ENCODE results near the gene COMMD7. TPM values are rescaled to one million over a fixed set of nuclear protein-coding genes. Genes with fewer than 3 reads are reported as not detected.
"Not testable (repeated sequence)": the region's sequence is repeated elsewhere in the genome, so short reads cannot be mapped to it uniquely, and the experiment has no call there.

COMMD7 gene
- total RNA-seq, 1 donor from 2014 or later, result 37.7 TPM

DNA sequence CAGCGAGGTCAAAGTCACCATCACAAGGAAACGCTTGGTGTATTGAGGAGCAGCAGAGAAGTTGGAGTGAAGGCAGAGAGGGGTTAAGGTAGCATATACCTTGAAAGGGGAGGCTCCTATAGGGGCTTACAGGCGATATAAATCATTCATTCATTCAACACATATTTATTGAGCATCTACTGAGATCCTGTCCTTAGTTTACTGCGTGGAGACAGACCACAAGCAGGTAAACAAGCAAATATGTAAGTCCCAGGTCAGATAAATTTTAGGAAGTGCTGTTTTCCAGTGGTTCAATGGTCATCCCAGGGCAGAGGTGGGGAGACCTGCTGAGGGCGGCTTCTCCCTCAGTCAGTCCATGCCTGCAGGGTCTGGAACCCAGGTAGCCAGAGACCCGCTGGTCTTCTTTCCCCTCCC is 18.2 kb upstream of the COMMD7 start:
- peak overlapping the region; percentile 71 for H3K27ac Mint-ChIP-seq
- no peaks in the 10 kb centered on the region for H3K36me3 Mint-ChIP-seq (ENCODE audit: low read depth)
- no peak for DNase-seq
- no peaks in the 10 kb centered on the region for H3K9me3 Mint-ChIP-seq
- peaks cover 12% of the 10 kb centered on the region for H3K27me3 Mint-ChIP-seq
- peak overlapping the region; percentile 66 for H3K4me3 Mint-ChIP-seq
- intact Hi-C loops (cut with micrococcal nuclease), result loop anchor here (5.0 kb wide), 1 partner anchor 89 kb away; the partner anchor contains the start of gene C20orf203
- H3K4me1 Mint-ChIP-seq, result peaks cover 11% of the 10 kb centered on the region

GRCh38 chr20:32756156-32756555 is 12.9 kb upstream of the COMMD7 start:
- Mint-ChIP-seq H3K4me1 (peaks cover 10% of the 10 kb centered on the region), H3K36me3 (ENCODE audit: low read depth) (no peaks in the 10 kb centered on the region), H3K9me3 (no peaks in the 10 kb centered on the region), H3K27me3 (no peaks in the 10 kb centered on the region), H3K27ac (no peak overlapping the region), H3K4me3 (no peak overlapping the region)
- no peak for DNase-seq
- intact Hi-C loops (cut with micrococcal nuclease), result no loop called here

DNA sequence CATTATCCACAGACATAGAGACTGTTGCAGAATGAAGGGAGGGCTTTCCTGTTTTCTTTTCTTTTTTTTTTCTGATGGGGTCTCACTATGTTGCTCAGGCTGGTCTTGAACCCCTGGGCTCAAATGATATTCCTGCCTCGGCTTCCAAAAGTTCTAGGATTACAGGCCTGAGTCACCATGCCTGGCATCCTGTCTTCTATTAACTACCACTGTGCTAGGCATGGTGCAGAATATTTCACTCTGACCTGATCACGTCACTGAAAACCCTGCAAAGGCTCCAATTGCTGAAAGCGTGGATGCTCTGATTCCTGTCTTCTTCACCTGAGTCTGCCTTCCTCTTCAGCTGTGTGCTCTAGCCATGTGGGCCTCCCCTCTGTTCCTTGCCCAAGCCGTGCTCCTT is 10.5 kb upstream of the COMMD7 start:
- no peaks in the 10 kb centered on the region for H3K27me3 Mint-ChIP-seq
- DNase-seq, result no peak
- H3K27ac Mint-ChIP-seq, result no peak overlapping the region
- intact Hi-C loops (cut with micrococcal nuclease), result no loop called here
- H3K9me3 Mint-ChIP-seq, result no peaks in the 10 kb centered on the region
- H3K36me3 Mint-ChIP-seq (ENCODE audit: low read depth), result no peaks in the 10 kb centered on the region
- no peak overlapping the region for H3K4me3 Mint-ChIP-seq
- H3K4me1 Mint-ChIP-seq, result peaks cover 8% of the 10 kb centered on the region

DNA sequence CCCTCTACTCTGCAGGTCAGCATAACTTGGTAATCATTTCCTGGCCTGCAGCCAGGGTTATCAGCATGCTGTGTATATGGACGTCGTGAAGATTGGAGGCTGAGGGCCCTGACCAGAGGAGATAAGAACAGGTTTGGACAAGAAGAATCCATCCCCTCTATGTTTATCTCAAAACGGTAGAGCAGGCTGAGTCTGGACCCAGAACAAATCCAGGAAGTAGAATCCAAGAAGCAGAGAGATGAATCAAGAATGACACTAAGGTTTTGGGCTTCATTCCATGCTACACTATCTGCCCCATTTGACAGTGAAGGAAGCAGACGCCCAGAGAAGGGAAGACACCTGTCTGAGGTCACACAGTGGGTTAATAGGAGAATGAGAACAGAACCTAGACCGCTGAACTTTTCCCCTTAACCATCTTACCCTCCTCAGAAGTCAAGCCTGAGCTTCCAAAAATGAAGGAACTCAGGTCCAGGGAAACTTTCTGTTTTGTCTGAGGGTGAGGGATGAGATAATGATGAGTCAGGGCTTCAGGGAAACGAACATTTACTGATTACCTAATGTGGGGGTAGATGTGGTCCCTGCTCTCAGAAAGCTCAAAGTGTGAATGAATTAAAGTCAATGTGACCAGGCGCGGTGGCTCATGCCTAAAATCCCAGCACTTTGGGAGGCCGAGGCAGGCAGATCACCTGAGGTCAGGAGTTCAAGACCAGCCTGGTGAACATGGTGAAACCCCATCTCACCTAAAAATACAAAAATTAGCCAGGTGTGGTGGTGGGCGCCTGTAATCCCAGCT is 9.4 kb upstream of the COMMD7 start:
- Mint-ChIP-seq H3K4me1 (peaks cover 8% of the 10 kb centered on the region), H3K9me3 (no peaks in the 10 kb centered on the region), H3K27me3 (no peaks in the 10 kb centered on the region), H3K4me3 (no peak overlapping the region), H3K27ac (no peak overlapping the region), H3K36me3 (ENCODE audit: low read depth) (no peaks in the 10 kb centered on the region)
- DNase-seq, result no peak
- intact Hi-C loops (cut with micrococcal nuclease), result no loop called here

- intact Hi-C loops (cut with micrococcal nuclease), result no loop called here
- no peak overlapping the region for H3K27ac Mint-ChIP-seq
- H3K4me1 Mint-ChIP-seq, result peaks cover 8% of the 10 kb centered on the region
- no peak overlapping the region for H3K4me3 Mint-ChIP-seq
- H3K9me3 Mint-ChIP-seq, result no peaks in the 10 kb centered on the region
- no peak for DNase-seq
- H3K36me3 Mint-ChIP-seq (ENCODE audit: low read depth), result no peaks in the 10 kb centered on the region
- no peaks in the 10 kb centered on the region for H3K27me3 Mint-ChIP-seq
Observed at GRCh38 chr20:32751702-32752457, 8.6 kb upstream of the COMMD7 start.

DNA sequence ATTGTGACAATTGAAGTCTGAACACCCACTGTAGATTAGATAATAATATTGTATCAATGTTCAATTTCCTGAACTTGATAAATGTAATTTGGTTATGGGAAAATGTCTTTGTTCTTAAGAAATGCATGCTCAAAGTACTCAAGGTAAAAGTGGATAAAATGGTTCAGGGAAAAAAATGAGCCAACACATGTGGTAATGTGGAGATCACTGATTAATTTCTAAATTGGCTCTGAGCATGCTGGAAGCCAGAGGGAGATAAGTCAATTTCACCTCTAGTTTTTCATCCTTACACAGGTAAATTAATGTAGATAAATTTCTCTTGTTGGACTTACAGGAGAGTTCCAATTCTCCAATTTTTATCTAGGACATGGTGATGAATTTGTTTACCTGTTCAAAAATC is 8.0 kb upstream of the COMMD7 start:
- Mint-ChIP-seq H3K4me1 (peaks cover 8% of the 10 kb centered on the region), H3K36me3 (ENCODE audit: low read depth) (no peaks in the 10 kb centered on the region), H3K9me3 (no peaks in the 10 kb centered on the region), H3K4me3 (no peak overlapping the region), H3K27me3 (no peaks in the 10 kb centered on the region), H3K27ac (no peak overlapping the region)
- intact Hi-C loops (cut with micrococcal nuclease), result no loop called here
- DNase-seq, result no peak

GRCh38 chr20:32749914-32750637 is 6.8 kb upstream of the COMMD7 start:
- Mint-ChIP-seq H3K27me3 (no peaks in the 10 kb centered on the region), H3K36me3 (ENCODE audit: low read depth) (no peaks in the 10 kb centered on the region), H3K9me3 (no peaks in the 10 kb centered on the region), H3K27ac (no peak overlapping the region), H3K4me1 (peaks cover 8% of the 10 kb centered on the region), H3K4me3 (no peak overlapping the region)
- intact Hi-C loops (cut with micrococcal nuclease), result no loop called here
- no peak for DNase-seq

GRCh38 chr20:32742322-32743236 is 688 bp downstream of the COMMD7 start:
- H3K27ac Mint-ChIP-seq, result peak overlapping the region; percentile 97
- peaks cover 5% of the 10 kb centered on the region for H3K36me3 Mint-ChIP-seq (ENCODE audit: low read depth)
- H3K4me1 Mint-ChIP-seq, result peaks cover 39% of the 10 kb centered on the region
- intact Hi-C loops (cut with micrococcal nuclease), result loop anchor here (2.0 to 5.0 kb wide), 3 partner anchors 20 to 205 kb away; partner anchors contain the start of gene DNMT3B
- H3K9me3 Mint-ChIP-seq, result no peaks in the 10 kb centered on the region
- H3K27me3 Mint-ChIP-seq, result no peaks in the 10 kb centered on the region
- peak overlapping the region; percentile 93 for H3K4me3 Mint-ChIP-seq
- DNase-seq, result peak; percentile 74

- Mint-ChIP-seq H3K4me1 (peaks cover 47% of the 10 kb centered on the region), H3K27me3 (no peaks in the 10 kb centered on the region), H3K9me3 (no peaks in the 10 kb centered on the region), H3K27ac (no peak overlapping the region), H3K36me3 (ENCODE audit: low read depth) (peaks cover 5% of the 10 kb centered on the region), H3K4me3 (no peak overlapping the region)
- no peak for DNase-seq
- intact Hi-C loops (cut with micrococcal nuclease), result loop anchor here (5.0 kb wide), 2 partner anchors 36 to 204 kb away; no protein-coding TSS in a partner anchor
Observed at GRCh38 chr20:32741151-32741550, 2.1 kb downstream of the COMMD7 start.

DNA sequence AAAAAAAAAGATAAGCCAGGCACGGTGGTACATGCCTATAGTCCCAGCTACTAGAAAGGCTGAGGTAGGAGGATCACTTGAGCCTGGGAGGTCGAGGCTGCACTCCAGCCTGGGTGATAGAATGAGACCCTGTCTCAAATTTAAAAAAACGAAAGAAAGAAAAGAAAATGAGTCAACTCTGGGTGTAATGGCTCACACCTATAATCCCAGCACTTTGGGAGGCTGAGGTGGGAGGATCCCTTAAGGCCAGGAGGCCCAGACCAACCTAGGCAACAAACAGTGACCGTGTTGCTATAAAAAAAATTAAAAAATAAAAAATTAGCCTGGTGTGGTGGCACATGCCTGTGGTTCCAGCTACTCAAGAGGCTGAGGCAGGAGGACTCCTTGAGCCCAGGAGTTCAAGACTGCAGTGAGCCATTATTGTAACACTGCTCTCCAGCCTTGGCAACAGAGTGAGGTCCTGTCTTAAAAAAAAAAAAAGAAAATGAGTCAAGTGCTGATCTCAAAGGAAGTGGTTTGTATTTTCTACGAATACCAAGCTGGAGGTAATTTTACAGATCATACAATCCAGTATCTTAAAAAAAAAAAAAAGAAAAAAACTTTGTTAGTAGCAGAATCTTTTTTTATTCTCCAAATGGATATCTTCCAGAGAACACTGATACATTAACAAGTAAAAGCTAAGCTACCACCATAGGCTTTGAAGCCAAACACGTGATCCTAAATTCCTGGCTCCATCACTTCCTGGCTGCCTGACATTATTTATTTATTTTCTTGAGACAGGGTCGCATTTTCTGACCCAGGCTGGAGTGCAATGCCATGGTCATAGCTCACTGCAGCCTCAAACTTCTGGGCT is 5.7 kb downstream of the COMMD7 start:
- Mint-ChIP-seq H3K9me3 (no peaks in the 10 kb centered on the region), H3K27ac (peak overlapping the region; percentile 83), H3K36me3 (ENCODE audit: low read depth) (peaks cover 13% of the 10 kb centered on the region), H3K4me1 (peaks cover 39% of the 10 kb centered on the region), H3K4me3 (peak overlapping the region; percentile 44), H3K27me3 (no peaks in the 10 kb centered on the region)
- peak; percentile 85 for DNase-seq
- intact Hi-C loops (cut with micrococcal nuclease), result no loop called here

- Mint-ChIP-seq H3K27ac (no peak overlapping the region), H3K4me3 (no peak overlapping the region), H3K36me3 (ENCODE audit: low read depth) (peaks cover 30% of the 10 kb centered on the region), H3K4me1 (peaks cover 27% of the 10 kb centered on the region), H3K9me3 (no peaks in the 10 kb centered on the region), H3K27me3 (no peaks in the 10 kb centered on the region)
- intact Hi-C loops (cut with micrococcal nuclease), result no loop called here
- DNase-seq, result no peak
Observed at GRCh38 chr20:32731882-32732266, 11.4 kb downstream of the COMMD7 start.

DNA sequence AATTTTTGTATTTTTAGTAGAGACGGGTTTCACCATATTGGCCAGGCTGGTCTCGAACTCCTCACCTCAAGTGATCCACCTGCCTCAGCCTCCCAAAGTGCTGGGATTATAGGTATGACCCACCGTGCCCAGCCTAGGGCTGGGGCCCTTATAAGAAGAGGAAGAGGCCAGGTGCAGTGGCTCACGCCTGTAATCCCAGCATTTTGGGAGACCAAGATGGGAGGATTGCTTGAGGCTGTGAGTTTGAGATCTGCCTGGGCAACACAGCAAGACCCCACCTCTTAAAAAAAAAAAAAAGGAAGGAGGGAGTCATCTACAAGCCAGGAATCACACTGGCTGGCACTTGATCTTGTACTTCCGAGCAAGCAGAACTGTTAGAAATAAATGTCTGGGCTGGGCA is 13.9 kb downstream of the COMMD7 start:
- H3K9me3 Mint-ChIP-seq; DNase-seq; intact Hi-C loops (cut with micrococcal nuclease); H3K27me3 Mint-ChIP-seq; H3K4me3 Mint-ChIP-seq; H3K27ac Mint-ChIP-seq: not testable (repeated sequence)
- peaks cover 36% of the 10 kb centered on the region for H3K36me3 Mint-ChIP-seq (ENCODE audit: low read depth)
- peaks cover 16% of the 10 kb centered on the region for H3K4me1 Mint-ChIP-seq
